GM12874 (cell line): ENCODE measurements around the gene WWOX.

ENCODE experiments used
- CTCF ChIP-seq: IDR thresholded peaks from 2 replicates; pipeline ENCODE4 v1.5.1; 2011; ENCODE audit warnings: low read depth, mild to moderate bottlenecking, control low read depth, low read length, moderate library complexity; ENCODE audit not compliant: insufficient read depth

WWOX gene

GRCh38 chr16:79071424-79071823 lies 972.0 kb downstream of the WWOX start:
- TF ChIP-seq CTCF = no peak

GRCh38 chr16:79072517-79072916 lies 973.1 kb downstream of the WWOX start:
- TF ChIP-seq CTCF = no peak

- no peak for TF ChIP-seq CTCF
Measured at GRCh38 chr16:79073566-79073965, 974.1 kb downstream of the WWOX start.

- TF ChIP-seq CTCF = no peak
Measured at GRCh38 chr16:79074541-79074940, 975.1 kb downstream of the WWOX start.

- no peak for TF ChIP-seq CTCF
Measured at GRCh38 chr16:79074951-79075350, 975.5 kb downstream of the WWOX start.

GRCh38 chr16:79076047-79076767 lies 976.8 kb downstream of the WWOX start:
- no peak for TF ChIP-seq CTCF

GRCh38 chr16:79077346-79077745 lies 977.9 kb downstream of the WWOX start:
- TF ChIP-seq CTCF = no peak
